PC-9 (cell line): Measurements from ENCODE around the gene METTL17.

ENCODE experiments used
- EZH2 ChIP-seq: fragments of 200-600 bp; sonication (generic); IDR thresholded peaks from 2 replicates; pipeline ENCODE4 v1.8.0; 2017; ENCODE audit warnings: antibody characterized with exemption, low read depth
- TF ChIP-seq, protein P1 (sequence below): fragments of 200-600 bp; sonication (generic); conservative IDR thresholded peaks from 2 replicates; pipeline ENCODE4 v1.6.1; 2017; ENCODE audit warnings: mixed run types, antibody characterized with exemption, mild to moderate bottlenecking, moderate library complexity

DNA sequence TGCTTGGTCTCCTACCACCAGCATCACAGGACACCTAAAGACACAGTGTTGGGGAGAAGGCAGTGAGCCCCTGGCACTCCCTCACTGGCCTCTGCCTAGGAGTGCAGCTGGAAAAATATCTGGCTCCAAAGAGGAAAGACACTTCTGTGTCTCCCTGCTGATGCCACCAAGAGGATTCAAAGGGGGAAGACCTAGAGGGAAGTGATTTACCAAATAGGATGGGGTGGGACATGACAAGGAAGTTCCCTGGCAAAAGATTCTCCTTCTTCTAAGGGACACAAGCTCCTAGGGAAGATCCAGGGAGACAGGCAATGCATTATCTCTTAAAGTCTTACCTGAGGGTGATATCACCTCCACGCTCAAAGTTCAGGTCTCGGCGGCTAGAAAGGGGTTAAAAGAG, 29.0 kb downstream of the METTL17 start:
- TF ChIP-seq, protein P1, sequence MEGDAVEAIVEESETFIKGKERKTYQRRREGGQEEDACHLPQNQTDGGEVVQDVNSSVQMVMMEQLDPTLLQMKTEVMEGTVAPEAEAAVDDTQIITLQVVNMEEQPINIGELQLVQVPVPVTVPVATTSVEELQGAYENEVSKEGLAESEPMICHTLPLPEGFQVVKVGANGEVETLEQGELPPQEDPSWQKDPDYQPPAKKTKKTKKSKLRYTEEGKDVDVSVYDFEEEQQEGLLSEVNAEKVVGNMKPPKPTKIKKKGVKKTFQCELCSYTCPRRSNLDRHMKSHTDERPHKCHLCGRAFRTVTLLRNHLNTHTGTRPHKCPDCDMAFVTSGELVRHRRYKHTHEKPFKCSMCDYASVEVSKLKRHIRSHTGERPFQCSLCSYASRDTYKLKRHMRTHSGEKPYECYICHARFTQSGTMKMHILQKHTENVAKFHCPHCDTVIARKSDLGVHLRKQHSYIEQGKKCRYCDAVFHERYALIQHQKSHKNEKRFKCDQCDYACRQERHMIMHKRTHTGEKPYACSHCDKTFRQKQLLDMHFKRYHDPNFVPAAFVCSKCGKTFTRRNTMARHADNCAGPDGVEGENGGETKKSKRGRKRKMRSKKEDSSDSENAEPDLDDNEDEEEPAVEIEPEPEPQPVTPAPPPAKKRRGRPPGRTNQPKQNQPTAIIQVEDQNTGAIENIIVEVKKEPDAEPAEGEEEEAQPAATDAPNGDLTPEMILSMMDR, result no peak
- TF ChIP-seq EZH2, result no peak
